GM23338 (cell line): ENCODE data around the gene TMEM119. TPM values are rescaled to one million over a fixed set of nuclear protein-coding genes. Genes with fewer than 3 reads are reported as not detected.

Experiments
- ATAC-seq: fragments of 200-7000 bp; cut with Tn5 transposase; 3 replicates; pipeline ENCODE4 v1.9.1; 2020
- DNase-seq: peaks from one replicate; pipeline ENCODE4 v3.0.0-alpha.2; 2015; ENCODE audit warnings: low spot score
- H2AFZ ChIP-seq: fragments of 200-600 bp; sonication (generic); 2 replicates; pipeline ENCODE4 v1.8.0; 2016; ENCODE audit warnings: antibody characterized with exemption, mild to moderate bottlenecking, moderate library complexity
- H3F3A ChIP-seq: fragments of 200-600 bp; sonication (generic); replicated peaks from 2 replicates; pipeline ENCODE4 v1.8.0; 2017; ENCODE audit warnings: antibody characterized with exemption, mixed run types, low read depth
- H3K27ac ChIP-seq: fragments of 200-600 bp; sonication (generic); 2 replicates; pipeline ENCODE4 v1.6.1; 2016; ENCODE audit warnings: low read depth
- H3K27me3 ChIP-seq: fragments of 200-600 bp; sonication (generic); 2 replicates; pipeline ENCODE4 v1.8.0; 2016; ENCODE audit warnings: mild to moderate bottlenecking, mixed run types, moderate library complexity; ENCODE audit not compliant: insufficient read depth
- H3K36me3 ChIP-seq: fragments of 200-600 bp; sonication (generic); 2 replicates; pipeline ENCODE4 v1.8.0; 2016; ENCODE audit warnings: mild to moderate bottlenecking; ENCODE audit not compliant: insufficient read depth
- H3K4me1 ChIP-seq: fragments of 200-600 bp; sonication (generic); 2 replicates; pipeline ENCODE4 v1.8.0; 2016; ENCODE audit warnings: mild to moderate bottlenecking, moderate library complexity; ENCODE audit not compliant: insufficient read depth
- H3K4me2 ChIP-seq: fragments of 200-600 bp; sonication (generic); 2 replicates; pipeline ENCODE4 v1.7.1; 2017; ENCODE audit warnings: mixed run types
- H3K4me3 ChIP-seq: fragments of 200-600 bp; sonication (generic); 2 replicates; pipeline ENCODE4 v1.6.1; 2016; ENCODE audit warnings: mixed run types
- H3K79me2 ChIP-seq: fragments of 200-600 bp; sonication (generic); replicated peaks from 2 replicates; pipeline ENCODE4 v1.8.0; 2017; ENCODE audit warnings: mild to moderate bottlenecking; ENCODE audit not compliant: insufficient read depth
- H3K9me2 ChIP-seq: fragments of 200-600 bp; sonication (generic); 2 replicates; pipeline ENCODE4 v1.8.0; 2017; ENCODE audit not compliant: insufficient read depth
- H4K20me1 ChIP-seq: fragments of 200-600 bp; sonication (generic); replicated peaks from 2 replicates; pipeline ENCODE4 v1.8.0; 2017; ENCODE audit warnings: mild to moderate bottlenecking; ENCODE audit not compliant: insufficient read depth
- H3K27ac Mint-ChIP-seq: 2 replicates; pipeline ENCODE4 v1.8.0; 2020; ENCODE audit warnings: inconsistent platforms, mild to moderate bottlenecking, moderate library complexity, mixed read lengths
- H3K27me3 Mint-ChIP-seq: 3 replicates; pipeline ENCODE4 v1.8.0; 2022; ENCODE audit warnings: low read depth, mild to moderate bottlenecking, moderate library complexity, mixed read lengths, inconsistent platforms; ENCODE audit not compliant: insufficient read depth, poor library complexity
- H3K36me3 Mint-ChIP-seq: 3 replicates; pipeline ENCODE4 v1.8.0; 2021; ENCODE audit warnings: low read depth, mild to moderate bottlenecking, inconsistent platforms, moderate library complexity, mixed read lengths
- H3K4me1 Mint-ChIP-seq: 3 replicates; pipeline ENCODE4 v1.8.0; 2020; ENCODE audit warnings: mild to moderate bottlenecking, inconsistent platforms, mixed read lengths
- H3K4me3 Mint-ChIP-seq: 3 replicates; pipeline ENCODE4 v1.8.0; 2021; ENCODE audit warnings: moderate library complexity, mild to moderate bottlenecking, inconsistent platforms, mixed read lengths
- H3K9me3 Mint-ChIP-seq: 3 replicates; pipeline ENCODE4 v1.8.0; 2020; ENCODE audit warnings: moderate library complexity, mild to moderate bottlenecking, inconsistent platforms, mixed read lengths
- EZH2phosphoT487 ChIP-seq: fragments of 200-600 bp; sonication (generic); IDR thresholded peaks from one replicate; pipeline ENCODE4 v1.8.1; 2018; ENCODE audit warnings: antibody characterized with exemption; ENCODE audit not compliant: unreplicated experiment
- JUNB ChIP-seq: IDR thresholded peaks from one replicate; pipeline ENCODE4 v1.6.1; 2016; ENCODE audit warnings: antibody characterized with exemption; ENCODE audit not compliant: unreplicated experiment
- NANOG ChIP-seq: IDR thresholded peaks from 2 replicates; pipeline ENCODE4 v1.6.1; 2016; ENCODE audit warnings: antibody characterized with exemption, borderline replicate concordance
- POLR2AphosphoS5 ChIP-seq: IDR thresholded peaks from 2 replicates; pipeline ENCODE4 v1.6.1; 2016; ENCODE audit warnings: antibody characterized with exemption, low read depth
- ZNF114 ChIP-seq: fragments of 250-450 bp; sonication (Bioruptor Pico); IDR thresholded peaks from 2 replicates; pipeline ENCODE4 v1.5.0; 2020; ENCODE audit warnings: mild to moderate bottlenecking, moderate library complexity
- ZNF331 ChIP-seq: fragments of 250-450 bp; sonication (Bioruptor Pico); IDR thresholded peaks from 2 replicates; pipeline ENCODE4 v1.5.0; 2020; ENCODE audit warnings: low read depth, mild to moderate bottlenecking, moderate library complexity
- polyA plus RNA-seq: library from polyadenylated mRNA; unstranded; fragments of >200 nt; fragmentation: Nextera tagmentation; extraction: Ambion mirVana; gene quantifications from 2 replicates; pipeline ENCODE4 v1.2.1, GENCODE V29; 2016
- total RNA-seq: library from RNA; depleted of rRNA; stranded (reverse); fragments of >200 nt; shearing (Covaris generic); gene quantifications from 2 replicates; pipeline ENCODE4 v1.2.3, GENCODE V29; 2014
- TF ChIP-seq, protein P1 (sequence below): IDR thresholded peaks from one replicate; pipeline ENCODE4 v1.6.1; 2018; ENCODE audit warnings: antibody characterized with exemption; ENCODE audit not compliant: unreplicated experiment
- TF ChIP-seq, protein P2 (sequence below): IDR thresholded peaks from 2 replicates; pipeline ENCODE4 v1.6.1; 2016; ENCODE audit warnings: antibody characterized with exemption
- TF ChIP-seq, protein P3 (sequence below), 2 experiments: fragments of 200-600 bp in 1 of 2; sonication (generic) in 1 of 2; conservative IDR thresholded peaks; 2 replicates each; pipeline versions ENCODE4 v1.5.1 to v1.6.1; 2016 to 2017; ENCODE audit warnings: antibody characterized with exemption in 2 of 2, low read depth in 2 of 2, mild to moderate bottlenecking in 2 of 2, moderate library complexity in 1 of 2

TMEM119 gene
- total and polyA plus RNA-seq, 2 experiments from 2014 or later, result 0.06 to 0.07 TPM

DNA sequence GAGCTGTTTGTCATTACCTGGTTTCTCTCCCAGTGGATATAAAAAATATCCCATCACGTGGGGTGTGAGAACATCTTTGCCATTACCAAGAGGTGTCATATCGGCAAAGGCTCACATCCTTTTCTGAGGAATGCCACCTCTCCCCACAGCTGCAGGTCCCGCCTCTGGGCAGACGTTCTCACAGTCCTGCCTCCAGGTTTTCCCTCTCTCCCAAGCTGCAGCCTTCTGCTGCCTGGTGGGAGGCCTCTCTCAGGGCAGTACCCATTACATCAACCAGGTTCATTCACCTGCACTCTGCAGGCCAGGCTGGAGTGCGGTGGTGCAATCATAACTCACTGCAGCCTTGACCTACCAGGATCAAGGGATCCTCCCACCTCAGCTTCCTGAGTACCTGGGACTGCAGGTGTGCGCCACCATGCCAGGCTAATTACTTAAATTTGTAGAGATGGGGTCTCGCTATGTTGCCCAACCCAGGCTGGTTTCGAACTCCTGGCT lies 15.0 kb upstream of the TMEM119 start:
- no peak overlapping the region for H3K27ac ChIP-seq

DNA sequence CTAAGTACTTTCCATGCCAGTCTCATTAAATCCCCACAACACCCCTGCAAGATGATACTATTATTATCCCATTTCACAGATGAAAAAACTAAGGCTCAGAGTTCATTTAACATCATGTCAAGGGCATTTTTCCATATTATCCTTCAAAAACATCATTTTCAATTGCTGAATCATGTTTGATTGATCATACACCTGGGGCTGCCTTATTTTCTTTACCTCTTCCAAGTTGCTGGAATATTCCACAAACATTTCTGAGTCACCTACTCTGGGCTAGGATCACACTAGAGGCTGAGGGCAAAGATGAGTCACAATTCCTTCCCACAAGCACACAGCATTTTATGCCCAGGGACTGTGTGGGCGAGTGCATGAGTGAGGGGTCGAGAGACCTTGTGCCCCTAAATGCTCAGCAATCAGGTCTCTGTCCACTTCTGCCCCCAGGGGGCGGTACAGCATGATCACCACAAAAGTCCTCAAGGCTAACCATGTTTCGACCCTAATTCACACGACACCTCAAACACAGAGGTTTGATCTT lies 14.1 kb upstream of the TMEM119 start:
- no peaks in the 10 kb centered on the region for H3K36me3 ChIP-seq
- no peaks in the 10 kb centered on the region for H3K79me2 ChIP-seq
- no peaks in the 10 kb centered on the region for H3K9me2 ChIP-seq
- no peak overlapping the region for H3K4me3 ChIP-seq
- no peaks in the 10 kb centered on the region for H3F3A ChIP-seq
- H3K27me3 ChIP-seq, result no peaks in the 10 kb centered on the region
- H3K4me1 Mint-ChIP-seq, result peaks cover 17% of the 10 kb centered on the region
- no peak overlapping the region for H3K27ac ChIP-seq
- H3K4me3 Mint-ChIP-seq, result no peak overlapping the region
- H4K20me1 ChIP-seq, result no peaks in the 10 kb centered on the region
- H2AFZ ChIP-seq, result peak overlapping the region; percentile 82; the same call in 1 of the 2 replicates
- ATAC-seq (peak; percentile 75), DNase-seq (peak; percentile 91)
- peaks cover 13% of the 10 kb centered on the region for H3K27me3 Mint-ChIP-seq
- no peaks in the 10 kb centered on the region; the same call in 1 of the 2 replicates for H3K4me1 ChIP-seq
- H3K27ac Mint-ChIP-seq, result no peak overlapping the region
- peaks cover 3% of the 10 kb centered on the region; the same call in 1 of the 3 replicates for H3K36me3 Mint-ChIP-seq
- no peak overlapping the region for H3K4me2 ChIP-seq
- H3K9me3 Mint-ChIP-seq, result peaks cover 7% of the 10 kb centered on the region
- TF ChIP-seq, protein P1, sequence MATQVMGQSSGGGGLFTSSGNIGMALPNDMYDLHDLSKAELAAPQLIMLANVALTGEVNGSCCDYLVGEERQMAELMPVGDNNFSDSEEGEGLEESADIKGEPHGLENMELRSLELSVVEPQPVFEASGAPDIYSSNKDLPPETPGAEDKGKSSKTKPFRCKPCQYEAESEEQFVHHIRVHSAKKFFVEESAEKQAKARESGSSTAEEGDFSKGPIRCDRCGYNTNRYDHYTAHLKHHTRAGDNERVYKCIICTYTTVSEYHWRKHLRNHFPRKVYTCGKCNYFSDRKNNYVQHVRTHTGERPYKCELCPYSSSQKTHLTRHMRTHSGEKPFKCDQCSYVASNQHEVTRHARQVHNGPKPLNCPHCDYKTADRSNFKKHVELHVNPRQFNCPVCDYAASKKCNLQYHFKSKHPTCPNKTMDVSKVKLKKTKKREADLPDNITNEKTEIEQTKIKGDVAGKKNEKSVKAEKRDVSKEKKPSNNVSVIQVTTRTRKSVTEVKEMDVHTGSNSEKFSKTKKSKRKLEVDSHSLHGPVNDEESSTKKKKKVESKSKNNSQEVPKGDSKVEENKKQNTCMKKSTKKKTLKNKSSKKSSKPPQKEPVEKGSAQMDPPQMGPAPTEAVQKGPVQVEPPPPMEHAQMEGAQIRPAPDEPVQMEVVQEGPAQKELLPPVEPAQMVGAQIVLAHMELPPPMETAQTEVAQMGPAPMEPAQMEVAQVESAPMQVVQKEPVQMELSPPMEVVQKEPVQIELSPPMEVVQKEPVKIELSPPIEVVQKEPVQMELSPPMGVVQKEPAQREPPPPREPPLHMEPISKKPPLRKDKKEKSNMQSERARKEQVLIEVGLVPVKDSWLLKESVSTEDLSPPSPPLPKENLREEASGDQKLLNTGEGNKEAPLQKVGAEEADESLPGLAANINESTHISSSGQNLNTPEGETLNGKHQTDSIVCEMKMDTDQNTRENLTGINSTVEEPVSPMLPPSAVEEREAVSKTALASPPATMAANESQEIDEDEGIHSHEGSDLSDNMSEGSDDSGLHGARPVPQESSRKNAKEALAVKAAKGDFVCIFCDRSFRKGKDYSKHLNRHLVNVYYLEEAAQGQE, result no peak
- TF ChIP-seq JUNB (no peak), ZNF331 (CRISPR knock-in tag) (no peak), ZNF114 (CRISPR knock-in tag) (no peak), POLR2AphosphoS5 (no peak)
- TF ChIP-seq, protein P2, sequence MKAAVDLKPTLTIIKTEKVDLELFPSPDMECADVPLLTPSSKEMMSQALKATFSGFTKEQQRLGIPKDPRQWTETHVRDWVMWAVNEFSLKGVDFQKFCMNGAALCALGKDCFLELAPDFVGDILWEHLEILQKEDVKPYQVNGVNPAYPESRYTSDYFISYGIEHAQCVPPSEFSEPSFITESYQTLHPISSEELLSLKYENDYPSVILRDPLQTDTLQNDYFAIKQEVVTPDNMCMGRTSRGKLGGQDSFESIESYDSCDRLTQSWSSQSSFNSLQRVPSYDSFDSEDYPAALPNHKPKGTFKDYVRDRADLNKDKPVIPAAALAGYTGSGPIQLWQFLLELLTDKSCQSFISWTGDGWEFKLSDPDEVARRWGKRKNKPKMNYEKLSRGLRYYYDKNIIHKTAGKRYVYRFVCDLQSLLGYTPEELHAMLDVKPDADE, result no peak

More for the DNA sequence above, 15.0 kb upstream of the TMEM119 start:
- no peak for TF ChIP-seq ZNF114 (CRISPR knock-in tag)
- TF ChIP-seq, protein P1, result no peak
- no peak for TF ChIP-seq NANOG
- TF ChIP-seq JUNB, result no peak
- TF ChIP-seq, protein P3, sequence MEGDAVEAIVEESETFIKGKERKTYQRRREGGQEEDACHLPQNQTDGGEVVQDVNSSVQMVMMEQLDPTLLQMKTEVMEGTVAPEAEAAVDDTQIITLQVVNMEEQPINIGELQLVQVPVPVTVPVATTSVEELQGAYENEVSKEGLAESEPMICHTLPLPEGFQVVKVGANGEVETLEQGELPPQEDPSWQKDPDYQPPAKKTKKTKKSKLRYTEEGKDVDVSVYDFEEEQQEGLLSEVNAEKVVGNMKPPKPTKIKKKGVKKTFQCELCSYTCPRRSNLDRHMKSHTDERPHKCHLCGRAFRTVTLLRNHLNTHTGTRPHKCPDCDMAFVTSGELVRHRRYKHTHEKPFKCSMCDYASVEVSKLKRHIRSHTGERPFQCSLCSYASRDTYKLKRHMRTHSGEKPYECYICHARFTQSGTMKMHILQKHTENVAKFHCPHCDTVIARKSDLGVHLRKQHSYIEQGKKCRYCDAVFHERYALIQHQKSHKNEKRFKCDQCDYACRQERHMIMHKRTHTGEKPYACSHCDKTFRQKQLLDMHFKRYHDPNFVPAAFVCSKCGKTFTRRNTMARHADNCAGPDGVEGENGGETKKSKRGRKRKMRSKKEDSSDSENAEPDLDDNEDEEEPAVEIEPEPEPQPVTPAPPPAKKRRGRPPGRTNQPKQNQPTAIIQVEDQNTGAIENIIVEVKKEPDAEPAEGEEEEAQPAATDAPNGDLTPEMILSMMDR (conservative IDR thresholded peaks at IDR 0.05; ENCODE audit: low read depth in 2 of 2), result no peak
- no peak for TF ChIP-seq POLR2AphosphoS5
- TF ChIP-seq EZH2phosphoT487, result no peak
- Histone ChIP-seq H3F3A (no peaks in the 10 kb centered on the region), H4K20me1 (no peaks in the 10 kb centered on the region), H3K9me2 (no peaks in the 10 kb centered on the region), H3K79me2 (no peaks in the 10 kb centered on the region), H3K4me2 (no peak overlapping the region), H3K4me1 (no peaks in the 10 kb centered on the region; the same call in 1 of the 2 replicates), H3K4me3 (no peak overlapping the region), H3K27me3 (no peaks in the 10 kb centered on the region), H3K36me3 (no peaks in the 10 kb centered on the region), H2AFZ (peak overlapping the region; percentile 82; the same call in 1 of the 2 replicates)
- H3K4me1 Mint-ChIP-seq, result peaks cover 12% of the 10 kb centered on the region
- H3K36me3 Mint-ChIP-seq, result peaks cover 3% of the 10 kb centered on the region; the same call in 1 of the 3 replicates
- ATAC-seq (peak; percentile 82), DNase-seq (peak; percentile 67)
- peaks cover 7% of the 10 kb centered on the region for H3K9me3 Mint-ChIP-seq
- peaks cover 11% of the 10 kb centered on the region for H3K27me3 Mint-ChIP-seq
- no peak overlapping the region for H3K4me3 Mint-ChIP-seq
- H3K27ac Mint-ChIP-seq, result no peak overlapping the region
